Bronchial epithelial cell (primary cell): ENCODE results near the gene BICC1. TPM values are rescaled to one million over a fixed set of nuclear protein-coding genes. Genes with fewer than 3 reads are reported as not detected.
A peak's percentile ranks its signal among the peaks of the same experiment; 100 is the strongest.

Experiments
- DNase-seq: peaks from one replicate; pipeline ENCODE4 v3.0.0-alpha.2; 2010; ENCODE audit warnings: low read depth
- FAIRE-seq: peaks from 2 replicates; lab custom pipeline; 2011; peaks lifted over from hg19 to GRCh38; lab: Jason Lieb, UNC
- H3K27me3 ChIP-seq: 2 replicates; pipeline ENCODE4 v1.5.1; 2011; ENCODE audit warnings: low read length; ENCODE audit not compliant: control insufficient read depth, insufficient read depth
- H3K36me3 ChIP-seq: 2 replicates; pipeline ENCODE4 v1.5.1; 2011; ENCODE audit warnings: low read length; ENCODE audit not compliant: control insufficient read depth, insufficient read depth
- H3K4me3 ChIP-seq: 2 replicates; pipeline ENCODE4 v1.5.1; 2011; ENCODE audit warnings: mild to moderate bottlenecking, low read depth, low read length, control low read depth
- total RNA-seq: library from RNA; depleted of rRNA; stranded (reverse); fragments of >200 nt; gene quantifications from 2 replicates; pipeline ENCODE4 v1.2.1, GENCODE V29; 2014
- TF ChIP-seq, protein P1 (sequence below): IDR thresholded peaks from 2 replicates; pipeline ENCODE4 v1.5.1; 2011; ENCODE audit warnings: mild to moderate bottlenecking, moderate library complexity, low read length, control low read depth, inconsistent platforms; ENCODE audit not compliant: insufficient read depth, severe bottlenecking

Gene BICC1
- total RNA-seq, 1 donor from 2014 or later = 1.1 TPM

- DNase-seq = no peak
- FAIRE-seq = no peak
- TF ChIP-seq, protein P1, sequence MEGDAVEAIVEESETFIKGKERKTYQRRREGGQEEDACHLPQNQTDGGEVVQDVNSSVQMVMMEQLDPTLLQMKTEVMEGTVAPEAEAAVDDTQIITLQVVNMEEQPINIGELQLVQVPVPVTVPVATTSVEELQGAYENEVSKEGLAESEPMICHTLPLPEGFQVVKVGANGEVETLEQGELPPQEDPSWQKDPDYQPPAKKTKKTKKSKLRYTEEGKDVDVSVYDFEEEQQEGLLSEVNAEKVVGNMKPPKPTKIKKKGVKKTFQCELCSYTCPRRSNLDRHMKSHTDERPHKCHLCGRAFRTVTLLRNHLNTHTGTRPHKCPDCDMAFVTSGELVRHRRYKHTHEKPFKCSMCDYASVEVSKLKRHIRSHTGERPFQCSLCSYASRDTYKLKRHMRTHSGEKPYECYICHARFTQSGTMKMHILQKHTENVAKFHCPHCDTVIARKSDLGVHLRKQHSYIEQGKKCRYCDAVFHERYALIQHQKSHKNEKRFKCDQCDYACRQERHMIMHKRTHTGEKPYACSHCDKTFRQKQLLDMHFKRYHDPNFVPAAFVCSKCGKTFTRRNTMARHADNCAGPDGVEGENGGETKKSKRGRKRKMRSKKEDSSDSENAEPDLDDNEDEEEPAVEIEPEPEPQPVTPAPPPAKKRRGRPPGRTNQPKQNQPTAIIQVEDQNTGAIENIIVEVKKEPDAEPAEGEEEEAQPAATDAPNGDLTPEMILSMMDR = no peak
- Histone ChIP-seq H3K4me3 (no peak overlapping the region), H3K27me3 (no peaks in the 10 kb centered on the region), H3K36me3 (no peaks in the 10 kb centered on the region)
These were observed 242.0 kb downstream of the BICC1 start for GRCh38 chr10:58754469-58755339.

DNA sequence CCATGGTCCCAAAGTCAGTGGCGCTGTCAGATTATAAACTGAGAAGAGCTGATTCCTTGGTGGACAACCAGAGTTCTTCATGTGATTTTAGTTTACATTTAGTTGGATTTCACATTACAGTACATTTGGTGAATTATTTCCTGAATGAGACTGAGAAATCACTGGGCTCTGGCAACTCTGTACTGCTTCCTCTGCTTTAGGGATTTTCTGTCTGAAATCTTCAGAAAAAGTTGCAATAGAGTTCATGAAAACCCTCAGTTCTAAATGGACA lies 242.6 kb downstream of the BICC1 start:
- DNase-seq (no peak), FAIRE-seq (no peak)
- TF ChIP-seq, protein P1 = no peak
- Histone ChIP-seq H3K4me3 (no peak overlapping the region), H3K36me3 (no peaks in the 10 kb centered on the region), H3K27me3 (no peaks in the 10 kb centered on the region)

- peak overlapping the region; percentile 19 for H3K4me3 ChIP-seq
- peak; percentile 81 for DNase-seq
- H3K36me3 ChIP-seq = no peaks in the 10 kb centered on the region
- FAIRE-seq = no peak
- no peaks in the 10 kb centered on the region for H3K27me3 ChIP-seq
- TF ChIP-seq, protein P1 = no peak
These were observed 243.0 kb downstream of the BICC1 start for GRCh38 chr10:58755677-58756076.

GRCh38 chr10:58756130-58756719 lies 243.6 kb downstream of the BICC1 start:
- peak overlapping the region; percentile 19 for H3K4me3 ChIP-seq
- peak; percentile 17 for DNase-seq

GRCh38 chr10:58757352-58758065 lies 244.8 kb downstream of the BICC1 start:
- no peaks in the 10 kb centered on the region for H3K36me3 ChIP-seq
- TF ChIP-seq, protein P1 = no peak
- H3K27me3 ChIP-seq = no peaks in the 10 kb centered on the region
- FAIRE-seq = no peak
- no peak for DNase-seq
- H3K4me3 ChIP-seq = no peak overlapping the region

More at GRCh38 chr10:58756130-58756719, 243.6 kb downstream of the BICC1 start:
- TF ChIP-seq, protein P1 = no peak
- FAIRE-seq = no peak
- H3K36me3 ChIP-seq = no peaks in the 10 kb centered on the region
- H3K27me3 ChIP-seq = no peaks in the 10 kb centered on the region
